ENCODE results near the gene KCNN3.
A peak's percentile ranks its signal among the peaks of the same experiment; 100 is the strongest.
"Not testable (repeated sequence)": the region's sequence is repeated elsewhere in the genome, so short reads cannot be mapped to it uniquely, and the experiment has no call there.

KCNN3 gene

DNA sequence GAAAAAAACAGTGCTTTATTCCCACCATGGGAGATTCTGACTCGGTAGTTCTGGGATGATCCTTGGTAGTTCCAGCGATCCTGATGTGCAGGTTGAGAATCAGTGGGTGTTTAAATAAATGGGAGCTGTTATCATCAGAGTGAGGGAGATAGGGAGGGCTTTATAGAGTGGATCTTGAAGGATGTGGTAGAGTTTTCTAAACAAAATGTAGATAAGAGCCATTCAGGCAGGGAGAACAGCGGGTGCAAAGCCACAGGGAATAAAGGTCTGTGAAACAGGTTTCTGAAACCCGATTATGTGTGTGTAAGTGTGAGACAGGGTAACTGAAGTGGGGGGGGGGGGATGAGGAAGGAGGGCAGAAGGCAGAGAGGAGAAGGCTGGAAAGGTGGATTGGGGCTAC lies 186.3 kb downstream of the KCNN3 start:
- H3K27ac ChIP-seq: no peak overlapping the region
- no peak for DNase-seq (ENCODE audit: low read depth, low spot score)

DNA sequence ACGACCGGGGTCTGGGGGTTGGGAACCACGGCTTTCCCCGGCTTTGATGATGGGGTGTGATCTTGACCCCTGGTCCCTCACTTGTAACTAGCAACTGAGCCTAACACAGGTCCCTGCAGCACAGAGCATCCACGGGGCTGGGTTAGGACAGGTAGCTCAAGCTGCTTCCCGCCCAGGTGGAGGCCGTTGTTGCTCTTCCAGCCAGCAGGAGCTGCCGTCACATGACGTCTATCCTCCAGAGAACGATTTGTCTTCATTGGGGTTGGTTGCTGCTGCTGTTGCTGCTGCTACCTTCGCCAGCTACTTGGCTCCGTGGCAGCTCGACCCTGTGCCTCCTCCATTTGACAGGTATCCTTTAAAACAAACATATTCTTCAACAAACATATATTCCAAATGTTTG lies 187.8 kb downstream of the KCNN3 start:
- no peak overlapping the region for H3K27ac ChIP-seq
- DNase-seq (ENCODE audit: low read depth, low spot score): no peak

GRCh38 chr1:154677844-154678243 lies 192.2 kb downstream of the KCNN3 start:
- not testable (repeated sequence) for DNase-seq (ENCODE audit: low read depth, low spot score); H3K27ac ChIP-seq

DNA sequence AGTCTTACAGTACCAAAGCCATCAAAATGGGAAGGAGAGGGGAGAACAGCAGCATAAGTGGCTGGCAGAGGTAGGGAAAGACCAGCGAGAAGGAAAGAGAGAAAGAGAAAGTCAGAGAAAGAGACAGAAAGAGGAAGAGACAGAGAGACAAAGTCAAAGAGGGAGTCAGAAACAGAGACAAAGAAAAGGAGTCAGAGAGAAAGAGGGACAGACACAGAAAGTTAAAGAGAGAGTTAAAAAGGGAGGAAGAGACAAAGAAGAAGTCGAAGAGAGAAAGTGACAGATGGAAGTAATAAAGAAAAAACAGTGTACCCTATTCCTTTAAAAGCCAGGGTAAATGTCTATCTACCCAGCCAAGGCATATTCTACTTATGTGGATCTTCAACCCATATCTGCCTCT lies 193.2 kb downstream of the KCNN3 start:
- not testable (repeated sequence) for H3K27ac ChIP-seq; DNase-seq (ENCODE audit: low read depth, low spot score)

GRCh38 chr1:154674456-154674855 lies 195.6 kb downstream of the KCNN3 start:
- DNase-seq (ENCODE audit: low read depth, low spot score); H3K27ac ChIP-seq: not testable (repeated sequence)

GRCh38 chr1:154672245-154672644 lies 197.8 kb downstream of the KCNN3 start:
- not testable (repeated sequence) for DNase-seq (ENCODE audit: low read depth, low spot score)

GRCh38 chr1:154671412-154671811 lies 198.7 kb downstream of the KCNN3 start:
- not testable (repeated sequence) for H3K27ac ChIP-seq; DNase-seq (ENCODE audit: low read depth, low spot score)

More at GRCh38 chr1:154672245-154672644, 197.8 kb downstream of the KCNN3 start:
- H3K27ac ChIP-seq: not testable (repeated sequence)

DNA sequence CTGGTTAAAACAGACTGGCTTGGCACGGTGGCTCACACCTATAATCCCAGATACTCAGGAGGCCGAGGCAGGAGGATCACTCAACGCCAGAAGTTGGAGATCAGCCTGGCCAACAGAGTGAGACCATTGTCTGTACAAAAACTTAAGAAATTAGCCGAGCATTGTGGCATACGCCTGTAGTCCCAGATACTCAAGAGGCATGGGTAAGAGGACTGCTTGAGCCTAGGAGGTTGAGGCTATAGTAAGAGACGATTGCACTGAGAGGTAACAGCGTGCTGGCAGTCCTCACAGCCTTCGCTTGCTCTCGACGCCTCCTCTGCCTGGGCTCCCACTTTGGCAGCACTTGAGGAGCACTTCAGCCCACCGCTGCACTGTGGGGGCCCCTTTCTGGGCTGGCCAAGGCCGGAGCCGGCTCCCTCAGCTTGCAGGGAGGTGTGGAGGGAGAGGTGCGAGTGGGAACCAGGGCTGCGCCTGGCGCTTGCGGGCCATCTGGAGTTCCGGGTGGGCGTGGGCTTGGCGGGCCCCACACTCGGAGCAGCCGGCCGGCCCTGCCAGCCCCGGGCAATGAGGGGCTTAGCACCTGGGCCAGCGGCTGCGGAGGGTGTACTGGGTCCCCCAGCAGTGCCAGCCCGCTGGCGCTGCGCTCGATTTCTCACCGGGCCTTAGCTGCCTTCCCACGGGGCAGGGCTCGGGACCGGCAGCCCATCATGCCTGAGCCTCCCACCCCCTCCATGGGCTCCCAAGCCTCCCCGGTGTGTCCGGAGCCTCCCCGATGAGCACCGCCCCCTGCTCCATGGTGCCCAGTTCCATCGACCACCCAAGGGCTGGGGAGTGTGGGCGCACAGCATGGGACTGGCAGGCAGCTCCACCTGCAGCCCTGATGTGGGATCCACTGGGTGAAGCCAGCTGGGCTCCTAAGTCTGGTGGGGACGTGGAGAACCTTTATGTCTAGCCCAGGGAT lies 199.5 kb downstream of the KCNN3 start:
- H3K27ac ChIP-seq; DNase-seq (ENCODE audit: low read depth, low spot score): not testable (repeated sequence)

DNA sequence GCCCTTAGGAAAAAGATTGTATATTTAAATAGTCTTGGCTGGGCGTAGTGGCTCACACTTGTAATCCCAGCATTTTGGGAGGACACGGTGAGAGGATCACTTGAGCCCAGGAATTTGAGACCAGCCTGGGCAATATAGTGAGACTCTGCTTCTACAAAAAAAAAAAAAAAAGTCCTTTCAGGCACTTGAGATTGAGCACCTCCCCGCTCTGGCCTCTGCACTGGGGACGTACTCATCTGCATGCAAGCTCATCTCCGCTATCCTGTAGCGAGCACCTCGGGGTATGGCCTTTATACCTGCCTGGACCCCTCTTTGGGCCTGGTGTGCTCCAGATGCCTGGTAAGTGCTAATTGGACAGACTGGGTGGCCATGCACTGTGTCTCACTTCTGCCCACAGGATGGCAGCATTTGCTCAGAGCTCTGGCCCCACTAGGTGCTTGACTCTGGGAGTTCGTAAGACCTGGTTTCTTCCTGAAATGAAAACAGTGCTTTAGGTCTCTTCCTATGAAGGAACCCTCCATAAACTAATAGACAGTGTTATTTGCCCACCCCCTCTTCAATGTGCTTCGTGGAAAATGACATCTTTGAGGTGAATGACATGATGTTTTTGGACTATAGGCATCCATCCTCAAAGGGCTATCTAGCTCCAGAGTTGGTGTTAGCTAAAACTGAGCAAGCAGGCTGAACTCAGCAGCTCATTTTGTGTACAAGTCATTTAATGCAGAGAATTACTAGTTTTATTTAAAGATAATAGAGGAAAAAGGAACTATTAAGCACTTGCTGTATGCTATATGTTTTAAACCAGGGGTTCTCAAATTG lies 200.4 kb downstream of the KCNN3 start:
- H3K27ac ChIP-seq: no peak overlapping the region

GRCh38 chr1:154666051-154666790 lies 203.9 kb downstream of the KCNN3 start:
- DNase-seq (ENCODE audit: low read depth, low spot score): no peak
- H3K27ac ChIP-seq: no peak overlapping the region

More for the DNA sequence above, 200.4 kb downstream of the KCNN3 start:
- DNase-seq (ENCODE audit: low read depth, low spot score): peak; percentile 31

DNA sequence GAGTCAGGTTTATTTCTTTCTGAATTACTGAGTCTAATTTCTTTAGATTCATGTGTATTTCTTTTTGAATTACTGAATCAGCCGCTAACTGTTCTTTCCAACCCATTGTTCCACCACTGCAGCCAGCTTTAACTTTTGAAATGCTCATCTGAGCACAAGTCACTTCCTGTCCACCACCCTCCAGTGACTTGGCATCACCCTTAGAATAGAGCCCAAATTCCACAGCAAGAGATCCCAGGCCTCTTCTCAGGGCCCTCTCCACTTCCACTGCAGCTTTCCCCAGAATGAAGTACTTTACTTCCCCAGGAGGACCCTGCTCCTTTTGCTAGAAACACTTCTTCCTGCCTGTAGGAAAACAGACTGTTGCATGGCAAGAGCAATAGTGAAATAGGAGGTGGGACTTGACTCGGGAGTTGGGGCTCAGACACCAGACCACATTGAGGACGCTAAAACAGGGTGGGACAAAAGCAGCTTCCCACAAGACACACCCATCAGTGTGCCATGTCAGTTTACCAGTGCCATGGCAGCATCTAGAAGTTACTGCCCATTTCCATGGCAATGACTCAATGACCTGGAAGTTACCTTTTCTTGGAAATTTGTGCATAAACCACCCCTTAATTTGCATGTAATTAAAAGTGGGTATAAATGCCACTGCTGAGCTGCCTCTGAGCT lies 205.6 kb downstream of the KCNN3 start:
- DNase-seq (ENCODE audit: low read depth, low spot score): no peak
- H3K27ac ChIP-seq: no peak overlapping the region

DNA sequence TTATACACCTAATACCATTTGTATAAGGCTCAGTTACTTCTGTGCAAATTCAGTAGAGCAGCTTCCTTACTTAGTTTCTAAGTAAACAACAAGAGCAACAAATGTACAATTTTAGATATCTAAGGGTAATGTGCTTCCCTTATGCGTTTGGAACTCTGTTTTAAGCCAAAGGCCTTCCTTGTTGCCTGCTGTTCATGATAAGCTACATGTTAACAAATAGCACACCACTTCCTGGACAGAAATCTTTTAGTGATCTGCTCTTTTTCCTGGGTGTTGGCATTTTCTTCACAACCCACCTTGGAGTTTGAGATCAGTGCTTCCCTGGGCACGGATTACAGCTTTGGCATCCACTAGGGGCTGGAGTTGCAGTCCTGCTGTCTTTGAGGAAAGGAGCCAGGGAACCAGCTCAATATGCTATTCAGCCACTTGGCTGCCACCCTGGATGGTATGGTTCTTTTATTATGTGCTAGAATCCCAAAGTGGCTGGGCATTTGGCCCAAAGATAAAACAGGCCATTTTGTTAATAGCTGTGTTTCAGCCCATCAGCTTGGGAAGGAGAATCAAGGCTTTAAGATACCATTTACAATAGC lies 206.5 kb downstream of the KCNN3 start:
- no peak overlapping the region for H3K27ac ChIP-seq

DNA sequence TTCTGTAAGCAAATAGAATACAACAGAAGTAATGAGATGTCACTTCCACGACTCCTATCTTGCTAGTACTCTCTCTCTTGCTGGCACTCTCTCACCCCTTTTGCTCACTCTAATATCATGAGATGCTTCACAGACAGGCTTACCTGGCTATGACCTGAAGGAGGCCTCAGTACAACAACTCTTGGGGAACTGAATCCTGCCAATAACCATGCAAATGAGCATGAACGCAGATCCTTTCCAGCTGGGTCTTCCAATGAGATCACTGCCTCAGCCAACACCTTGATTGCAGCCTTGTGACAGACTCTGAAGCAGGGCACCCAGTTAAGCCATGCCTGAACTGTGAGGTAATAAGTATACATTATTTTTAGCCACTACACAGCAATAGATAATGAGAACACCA lies 209.0 kb downstream of the KCNN3 start:
- H3K27ac ChIP-seq: no peak overlapping the region
- no peak for DNase-seq (ENCODE audit: low read depth, low spot score)

More for the DNA sequence above, 206.5 kb downstream of the KCNN3 start:
- no peak for DNase-seq (ENCODE audit: low read depth, low spot score)

DNA sequence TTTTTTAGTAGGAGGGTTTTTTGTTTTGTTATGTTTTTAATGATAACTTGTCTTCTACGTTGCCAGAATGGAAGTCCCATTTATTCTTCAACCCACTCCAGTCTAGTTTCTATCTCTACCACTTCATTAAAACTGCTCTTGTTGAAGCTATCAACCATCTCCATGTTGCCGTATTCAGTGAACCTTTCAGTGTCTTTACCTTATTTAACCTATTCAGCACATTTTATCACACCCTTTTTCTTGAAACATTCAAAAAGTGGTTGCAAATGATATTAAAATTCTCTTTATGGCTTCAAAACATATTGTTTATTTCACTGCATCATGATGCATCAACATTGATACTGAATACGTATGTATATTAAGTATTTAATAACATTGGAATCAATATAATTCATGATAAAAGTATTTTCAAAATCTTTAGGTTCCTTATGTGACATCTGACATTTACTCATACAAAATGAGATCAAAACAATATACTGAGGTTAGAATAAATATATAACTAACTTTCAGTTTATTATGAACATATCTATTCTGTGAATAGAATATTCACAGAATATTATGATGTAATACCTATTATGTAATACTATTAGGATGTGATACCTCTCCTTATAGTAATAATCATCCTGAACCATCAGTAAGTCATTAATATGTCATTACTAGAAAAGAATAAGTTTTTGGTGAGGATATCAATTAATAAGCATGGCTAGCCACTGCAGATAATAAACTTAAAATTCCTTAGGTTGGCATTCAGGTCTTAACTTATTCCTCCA lies 210.1 kb downstream of the KCNN3 start:
- DNase-seq (ENCODE audit: low read depth, low spot score): no peak
- no peak overlapping the region for H3K27ac ChIP-seq

GRCh38 chr1:154657556-154657955 lies 212.5 kb downstream of the KCNN3 start:
- DNase-seq (ENCODE audit: low read depth, low spot score): no peak

DNA sequence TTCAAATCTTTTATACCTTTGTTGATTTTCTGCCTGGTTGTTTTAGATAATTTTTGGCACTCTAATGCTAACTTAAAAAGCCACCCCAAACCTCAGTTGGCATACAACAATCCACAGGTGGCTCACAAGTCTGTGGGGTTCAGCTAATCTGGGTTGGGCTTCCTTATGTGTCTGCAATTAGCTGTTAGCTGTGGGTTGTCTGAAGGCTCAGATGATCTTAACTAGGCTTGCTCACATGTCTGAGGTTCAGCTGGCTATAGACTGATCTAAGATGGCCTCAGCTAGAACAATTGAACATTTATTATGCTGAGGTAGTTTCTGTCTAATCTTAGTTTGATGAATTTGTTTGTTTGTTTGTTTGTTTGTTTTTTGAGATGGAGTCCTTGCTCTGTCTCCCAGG lies 217.2 kb downstream of the KCNN3 start:
- DNase-seq (ENCODE audit: low read depth, low spot score): no peak

More at GRCh38 chr1:154657556-154657955, 212.5 kb downstream of the KCNN3 start:
- H3K27ac ChIP-seq: no peak overlapping the region

More for the DNA sequence above, 217.2 kb downstream of the KCNN3 start:
- H3K27ac ChIP-seq: no peak overlapping the region

Data from epithelial cell of prostate (primary cell).